BE2C (cell line): ENCODE data around the gene CISD1.

Source experiments
- DNase-seq: peaks from one replicate; pipeline ENCODE4 v3.0.0-alpha.2; 2020
- H3K27me3 ChIP-seq: fragments of 250-450 bp; sonication (Bioruptor Pico); 2 replicates; pipeline ENCODE4 v1.5.1; 2020; ENCODE audit warnings: mild to moderate bottlenecking
- H3K36me3 ChIP-seq: fragments of 250-450 bp; sonication (Bioruptor Pico); 2 replicates; pipeline ENCODE4 v1.5.1; 2020; ENCODE audit warnings: mild to moderate bottlenecking
- H3K4me1 ChIP-seq: fragments of 250-450 bp; sonication (Bioruptor Pico); 2 replicates; pipeline ENCODE4 v1.5.1; 2020
- H3K4me3 ChIP-seq: 2 replicates; pipeline ENCODE4 v1.5.1; 2011; ENCODE audit warnings: low read depth, low read length
- H3K9me3 ChIP-seq: fragments of 250-450 bp; sonication (Bioruptor Pico); 2 replicates; pipeline ENCODE4 v1.5.1; 2020
- CTCF ChIP-seq: IDR thresholded peaks from 2 replicates; pipeline ENCODE4 v1.5.1; 2012; ENCODE audit warnings: mild to moderate bottlenecking, low read depth, low read length

The CISD1 gene

GRCh38 chr10:58328233-58328632 lies 59.3 kb downstream of the CISD1 start:
- DNase-seq, result no peak
- TF ChIP-seq CTCF, result no peak
- H3K4me3 ChIP-seq, result no peak overlapping the region
- no peaks in the 10 kb centered on the region for H3K9me3 ChIP-seq
- no peaks in the 10 kb centered on the region for H3K27me3 ChIP-seq
- H3K4me1 ChIP-seq, result no peaks in the 10 kb centered on the region
- H3K36me3 ChIP-seq, result no peaks in the 10 kb centered on the region

- TF ChIP-seq CTCF, result no peak
- Histone ChIP-seq H3K9me3 (no peaks in the 10 kb centered on the region), H3K4me3 (no peak overlapping the region), H3K4me1 (no peaks in the 10 kb centered on the region), H3K27me3 (no peaks in the 10 kb centered on the region), H3K36me3 (no peaks in the 10 kb centered on the region)
- no peak for DNase-seq
Measured at GRCh38 chr10:58330431-58330830, 61.5 kb downstream of the CISD1 start.

GRCh38 chr10:58331646-58332045 lies 62.7 kb downstream of the CISD1 start:
- no peaks in the 10 kb centered on the region for H3K27me3 ChIP-seq
- DNase-seq, result no peak
- no peaks in the 10 kb centered on the region for H3K36me3 ChIP-seq
- no peak for TF ChIP-seq CTCF
- H3K9me3 ChIP-seq, result no peaks in the 10 kb centered on the region
- no peak overlapping the region for H3K4me3 ChIP-seq
- no peaks in the 10 kb centered on the region for H3K4me1 ChIP-seq

- no peak for TF ChIP-seq CTCF
- Histone ChIP-seq H3K4me1 (no peaks in the 10 kb centered on the region), H3K9me3 (no peaks in the 10 kb centered on the region), H3K27me3 (no peaks in the 10 kb centered on the region), H3K4me3 (peak within 1 kb of the TSS; percentile 83), H3K36me3 (no peaks in the 10 kb centered on the region)
- DNase-seq, result peak; percentile 87
Measured at GRCh38 chr10:58334817-58335305, 65.9 kb downstream of the CISD1 start, which contains the start of gene UBE2D1. UBE2D1 (plus strand) TSS chr10:58335006; CDS start chr10:58335202, 196 bp downstream.

GRCh38 chr10:58335306-58336005 lies 66.5 kb downstream of the CISD1 start:
- Histone ChIP-seq H3K9me3 (no peaks in the 10 kb centered on the region), H3K4me1 (no peaks in the 10 kb centered on the region), H3K4me3 (peak overlapping the region; percentile 83), H3K36me3 (no peaks in the 10 kb centered on the region), H3K27me3 (no peaks in the 10 kb centered on the region)
- DNase-seq, result peak; percentile 11
- no peak for TF ChIP-seq CTCF

GRCh38 chr10:58336242-58336641 lies 67.3 kb downstream of the CISD1 start:
- Histone ChIP-seq H3K4me3 (peak overlapping the region; percentile 83; the same call in 1 of the 2 replicates), H3K36me3 (no peaks in the 10 kb centered on the region), H3K27me3 (no peaks in the 10 kb centered on the region), H3K9me3 (no peaks in the 10 kb centered on the region), H3K4me1 (no peaks in the 10 kb centered on the region; the same call in 1 of the 2 replicates)
- no peak for TF ChIP-seq CTCF
- no peak for DNase-seq
